SKM-1 (cell line): ENCODE data around the gene ZSCAN21.

Source experiments
- DNase-seq: peaks from one replicate; lab custom pipeline; 2025; ENCODE audit not compliant: unreplicated experiment; lab: John Stamatoyannopoulos, UW

ZSCAN21 gene

GRCh38 chr7:100098913-100099312, 49.3 kb downstream of the ZSCAN21 start:
- DNase-seq = no peak

- no peak for DNase-seq
These were observed 49.9 kb downstream of the ZSCAN21 start for GRCh38 chr7:100099452-100099851.

GRCh38 chr7:100100420-100101015, 50.9 kb downstream of the ZSCAN21 start:
- peak; percentile 64 for DNase-seq

- DNase-seq = peak; percentile 96
These were observed 51.7 kb downstream of the ZSCAN21 start, which contains the start of the genes AP4M1 and MCM7 for GRCh38 chr7:100101016-100101862. TSS of gene AP4M1 (plus strand) at chr7:100101643. CDS start at chr7:100101715, 72 bp downstream. TSS of gene MCM7 (minus strand) at chr7:100101397. CDS start at chr7:100101294, 103 bp downstream.

- no peak for DNase-seq
These were observed 53.6 kb downstream of the ZSCAN21 start for GRCh38 chr7:100102950-100103840.

GRCh38 chr7:100105534-100105933, 56.0 kb downstream of the ZSCAN21 start:
- no peak for DNase-seq

GRCh38 chr7:100106633-100107032, 57.1 kb downstream of the ZSCAN21 start:
- no peak for DNase-seq

GRCh38 chr7:100107125-100107737, 57.7 kb downstream of the ZSCAN21 start:
- DNase-seq = no peak

- DNase-seq = no peak
These were observed 58.3 kb downstream of the ZSCAN21 start for GRCh38 chr7:100107890-100108289.

GRCh38 chr7:100109521-100110163, 60.1 kb downstream of the ZSCAN21 start:
- no peak for DNase-seq

GRCh38 chr7:100111156-100111555, 61.6 kb downstream of the ZSCAN21 start:
- DNase-seq = no peak

- DNase-seq = no peak
These were observed 62.3 kb downstream of the ZSCAN21 start for GRCh38 chr7:100111914-100112313.
